Muscle layer of duodenum (tissue), 2 donors: ENCODE results near the gene GLIS2.

Experiments
- H3K27ac ChIP-seq: one replicate; pipeline ENCODE4 v1.7.0; 2013; ENCODE audit warnings: mild to moderate bottlenecking, low read length
- H3K27me3 ChIP-seq: one replicate; pipeline ENCODE4 v1.7.0; 2013; ENCODE audit warnings: low read depth, mild to moderate bottlenecking, control low read depth, low read length
- H3K36me3 ChIP-seq, 2 donors: one replicate each; pipeline ENCODE4 v1.7.0; 2013; ENCODE audit warnings: low read length in 2 of 2, control low read depth in 1 of 2, mild to moderate bottlenecking in 1 of 2; ENCODE audit not compliant: insufficient read depth in 2 of 2, control insufficient read depth in 1 of 2
- H3K4me1 ChIP-seq, 2 donors: one replicate each; pipeline ENCODE4 v1.7.0; 2013; ENCODE audit warnings: low read length in 2 of 2, mild to moderate bottlenecking in 2 of 2, control low read depth in 1 of 2, moderate library complexity in 1 of 2; ENCODE audit not compliant: insufficient read depth in 2 of 2, control insufficient read depth in 1 of 2
- H3K4me3 ChIP-seq, 2 donors: one replicate each; pipeline ENCODE4 v1.7.0; 2013; ENCODE audit warnings: low read length in 2 of 2, low read depth in 1 of 2, mild to moderate bottlenecking in 1 of 2
- H3K9me3 ChIP-seq, 2 donors: one replicate each; pipeline ENCODE4 v1.7.0; 2013; ENCODE audit warnings: low read length in 2 of 2, control low read depth in 1 of 2, mild to moderate bottlenecking in 1 of 2; ENCODE audit not compliant: control insufficient read depth in 1 of 2
- donor health status: healthy.

Gene GLIS2

DNA sequence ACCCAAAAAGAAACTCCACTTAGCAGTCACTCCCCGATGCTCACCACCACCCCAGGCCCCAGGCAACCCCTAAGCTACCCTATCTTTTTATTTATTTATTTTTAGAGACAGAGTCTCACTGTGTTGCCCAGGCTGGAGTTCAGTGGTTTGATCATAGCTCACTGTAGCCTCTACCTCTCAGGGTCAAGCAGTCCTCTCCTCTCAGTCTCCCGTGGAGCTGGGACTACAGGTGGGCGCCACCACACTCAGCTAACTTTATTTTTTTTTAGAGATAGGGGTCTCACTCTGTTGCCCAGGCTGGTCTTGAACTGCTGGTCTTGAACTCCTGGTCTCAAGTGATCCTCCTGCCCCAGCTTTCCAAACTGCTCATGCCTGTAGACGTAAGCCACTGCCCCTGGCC, 14.7 kb upstream of the GLIS2 start:
- Histone ChIP-seq H3K9me3 (no peaks in the 10 kb centered on the region), H3K4me3 (no peak overlapping the region), H3K36me3 (no peaks in the 10 kb centered on the region), H3K4me1 (peaks cover 3 to 8% of the 10 kb centered on the region in 2 donors), H3K27me3 (no peaks in the 10 kb centered on the region), H3K27ac (no peak overlapping the region)

GRCh38 chr16:4301968-4302367, 13.9 kb upstream of the GLIS2 start:
- no peak overlapping the region for H3K4me3 ChIP-seq

DNA sequence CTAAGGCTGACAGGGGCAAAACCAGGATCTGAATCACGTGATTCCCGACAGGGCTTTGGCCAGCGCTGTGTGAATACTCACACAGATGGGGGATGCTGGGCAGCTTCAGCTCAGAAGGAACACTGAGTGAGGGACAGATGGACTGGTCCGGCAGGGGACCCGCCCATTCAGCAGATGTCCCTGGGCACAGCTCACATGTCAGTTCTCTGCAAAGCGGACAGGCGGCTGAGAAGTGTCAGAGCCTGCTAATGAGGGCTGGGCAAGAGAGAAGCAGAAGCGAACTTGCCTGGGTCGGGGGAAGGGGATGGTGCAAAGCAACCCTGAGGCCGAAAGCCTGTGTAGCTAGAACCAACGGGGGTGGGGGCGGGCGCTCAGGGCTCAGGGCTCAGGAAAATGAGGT, 11.9 kb upstream of the GLIS2 start:
- H3K4me1 ChIP-seq = peaks cover 8 to 10% of the 10 kb centered on the region in 2 donors
- H3K27me3 ChIP-seq = no peaks in the 10 kb centered on the region
- no peaks in the 10 kb centered on the region for H3K36me3 ChIP-seq
- no peaks in the 10 kb centered on the region for H3K9me3 ChIP-seq
- H3K27ac ChIP-seq = no peak overlapping the region
- no peak overlapping the region for H3K4me3 ChIP-seq

More at GRCh38 chr16:4301968-4302367, 13.9 kb upstream of the GLIS2 start:
- H3K27ac ChIP-seq = no peak overlapping the region
- no peaks in the 10 kb centered on the region for H3K27me3 ChIP-seq
- H3K4me1 ChIP-seq = peaks cover 5 to 11% of the 10 kb centered on the region in 2 donors
- H3K36me3 ChIP-seq = no peaks in the 10 kb centered on the region
- no peaks in the 10 kb centered on the region for H3K9me3 ChIP-seq

DNA sequence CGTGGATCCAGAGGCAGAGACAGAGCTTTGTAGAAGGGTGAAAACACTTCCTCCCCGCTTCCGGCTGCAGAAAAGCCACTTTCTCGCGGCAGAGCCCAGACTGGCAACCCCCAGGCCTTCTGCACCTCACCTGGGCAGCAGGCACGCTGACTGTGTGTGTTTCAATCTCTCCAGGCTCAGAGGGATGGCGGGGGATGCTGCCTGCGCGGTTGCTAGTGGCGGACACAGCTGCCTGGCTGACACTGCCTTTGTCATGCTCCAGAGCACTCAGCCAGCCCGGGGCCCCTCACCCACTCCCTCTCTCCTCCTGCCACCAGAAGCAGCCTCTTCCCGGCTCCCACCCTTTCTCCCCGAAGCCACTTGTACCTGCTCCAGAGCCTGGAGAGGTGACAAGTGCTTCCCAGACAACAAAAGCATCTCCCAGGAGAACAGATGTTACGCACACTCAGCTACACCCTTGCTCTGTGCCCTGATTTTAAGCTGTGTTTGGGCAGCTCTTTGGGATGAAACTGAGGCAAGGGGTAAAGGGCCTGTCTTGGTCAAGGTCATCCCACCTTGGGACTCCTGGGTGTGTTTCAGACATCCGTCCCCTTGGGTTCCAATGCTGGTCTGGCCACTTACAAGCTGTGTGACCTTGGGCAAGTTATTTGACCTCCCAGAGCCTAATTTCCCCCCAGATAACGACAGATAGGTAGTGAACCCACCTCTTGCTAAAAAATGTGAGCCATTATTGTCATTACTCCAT, 9.2 kb upstream of the GLIS2 start:
- H3K36me3 ChIP-seq = no peaks in the 10 kb centered on the region
- no peaks in the 10 kb centered on the region for H3K9me3 ChIP-seq
- peaks cover 4 to 10% of the 10 kb centered on the region in 2 donors for H3K4me1 ChIP-seq
- peak overlapping the region; percentile 61 to 83 for H3K4me3 ChIP-seq
- H3K27ac ChIP-seq = peak overlapping the region; percentile 88
- H3K27me3 ChIP-seq = no peaks in the 10 kb centered on the region

DNA sequence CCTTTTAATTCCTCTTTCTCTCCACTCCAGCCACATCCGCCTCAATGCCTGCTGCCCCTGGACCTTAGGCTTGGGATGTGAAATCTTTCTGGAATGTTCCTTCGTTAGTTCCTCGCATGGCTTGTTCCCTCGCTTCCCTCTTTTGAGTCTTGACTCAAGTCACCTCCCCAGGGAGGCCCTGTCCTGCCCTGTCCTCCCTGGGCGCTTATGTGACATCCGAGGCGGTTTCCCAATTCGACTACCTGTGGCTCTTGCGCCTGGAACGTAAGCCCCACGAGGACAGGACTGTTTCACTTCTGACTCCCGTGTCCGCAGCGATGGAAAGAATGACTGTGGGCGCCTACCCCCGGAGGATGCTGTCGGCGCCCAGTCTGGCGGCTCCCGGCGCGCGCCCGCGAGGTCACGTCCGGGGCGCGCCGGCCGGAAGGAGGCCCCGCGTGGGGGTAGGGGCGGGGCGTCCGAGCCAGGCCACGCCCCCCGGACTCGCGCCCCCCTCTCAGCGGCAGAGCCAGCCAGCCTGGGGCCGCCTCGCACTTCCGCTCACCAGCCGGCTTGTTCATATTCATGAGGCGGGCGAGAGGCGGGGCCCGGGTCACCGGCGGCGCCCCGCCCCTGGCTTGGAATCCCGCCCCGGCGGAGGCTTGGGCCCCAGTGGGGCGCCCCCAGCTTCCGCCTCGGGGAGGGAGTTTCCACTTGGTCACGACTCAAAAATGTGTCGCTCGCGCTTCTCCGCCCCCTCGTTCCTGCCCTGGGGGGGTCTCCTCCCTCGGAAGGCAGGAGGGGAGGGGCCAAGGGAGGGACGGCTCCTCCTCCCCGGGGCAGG, 8.4 kb upstream of the GLIS2 start:
- Histone ChIP-seq H3K9me3 (no peaks in the 10 kb centered on the region), H3K27me3 (no peaks in the 10 kb centered on the region), H3K36me3 (no peaks in the 10 kb centered on the region), H3K4me1 (peaks cover 4 to 10% of the 10 kb centered on the region in 2 donors), H3K27ac (peak overlapping the region; percentile 88), H3K4me3 (peak overlapping the region; percentile 61 to 83)

DNA sequence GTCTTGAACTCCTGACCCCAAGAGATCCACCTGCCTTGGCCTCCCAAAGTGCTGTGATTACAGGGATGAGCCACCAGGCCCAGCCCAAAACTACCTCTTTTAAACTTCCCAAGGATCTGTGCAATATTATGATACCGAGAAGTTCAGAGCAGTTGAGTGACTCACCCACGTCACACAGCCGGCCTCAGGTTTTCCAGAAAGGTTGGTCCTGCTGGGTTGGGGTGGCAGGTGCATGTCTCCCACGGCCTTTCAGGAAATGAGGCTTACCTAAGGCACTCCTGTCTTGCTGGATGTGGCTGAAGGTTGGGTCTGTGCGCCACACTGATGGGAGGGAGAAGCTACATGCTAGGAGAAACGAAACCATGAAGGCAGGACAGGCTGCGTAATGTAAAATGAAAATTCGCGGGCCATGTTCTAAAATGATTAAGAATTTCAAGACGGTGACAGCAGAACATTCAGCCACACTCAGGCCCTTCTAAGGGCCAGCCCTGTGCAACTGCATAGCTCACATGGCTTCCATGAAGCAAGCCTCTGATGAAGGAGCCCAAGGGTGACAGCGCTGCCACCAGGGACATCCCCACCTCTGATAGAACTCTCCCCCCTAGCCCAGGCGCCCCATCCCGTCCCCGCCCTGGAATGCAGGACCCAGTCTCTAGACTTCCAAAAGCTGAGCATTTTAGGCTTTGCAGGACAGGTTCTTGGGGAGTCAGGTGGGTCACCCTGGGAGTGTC, 6.6 kb upstream of the GLIS2 start:
- H3K4me1 ChIP-seq = peaks cover 4 to 16% of the 10 kb centered on the region in 2 donors
- no peak overlapping the region for H3K27ac ChIP-seq
- H3K36me3 ChIP-seq = no peaks in the 10 kb centered on the region
- H3K27me3 ChIP-seq = peaks cover under 1% of the 10 kb centered on the region
- H3K4me3 ChIP-seq = no peak overlapping the region
- no peaks in the 10 kb centered on the region for H3K9me3 ChIP-seq

GRCh38 chr16:4309833-4310266, 6.0 kb upstream of the GLIS2 start:
- Histone ChIP-seq H3K4me1 (peaks cover 4 to 16% of the 10 kb centered on the region in 2 donors), H3K4me3 (no peak overlapping the region), H3K36me3 (no peaks in the 10 kb centered on the region), H3K27ac (peak overlapping the region; percentile 58), H3K9me3 (no peaks in the 10 kb centered on the region), H3K27me3 (peaks cover 5% of the 10 kb centered on the region)

- Histone ChIP-seq H3K4me1 (peaks cover 0 to 31% of the 10 kb centered on the region in 2 donors), H3K4me3 (no peak overlapping the region), H3K27ac (no peak overlapping the region), H3K9me3 (no peaks in the 10 kb centered on the region), H3K36me3 (no peaks in the 10 kb centered on the region), H3K27me3 (peaks cover 5% of the 10 kb centered on the region)
Measured at GRCh38 chr16:4313563-4314531, 2.0 kb upstream of the GLIS2 start.

- H3K27ac ChIP-seq = peak overlapping the region; percentile 51
Measured at GRCh38 chr16:4314532-4315185, 1.2 kb upstream of the GLIS2 start.

More at GRCh38 chr16:4314532-4315185, 1.2 kb upstream of the GLIS2 start:
- peaks cover 0 to 37% of the 10 kb centered on the region in 2 donors for H3K4me1 ChIP-seq
- no peaks in the 10 kb centered on the region for H3K9me3 ChIP-seq
- H3K36me3 ChIP-seq = no peaks in the 10 kb centered on the region
- peak overlapping the region; percentile 37 to 67 for H3K4me3 ChIP-seq
- H3K27me3 ChIP-seq = peaks cover 5% of the 10 kb centered on the region
